OCI-LY3 (cell line): Measurements from ENCODE around the gene LZTFL1.

Source experiments
- H2AFZ ChIP-seq: fragments of 200-600, 300-600 bp; shearing (Covaris generic); 2 replicates; pipeline ENCODE4 v1.6.0; 2014; ENCODE audit warnings: antibody characterized with exemption, low read depth, low read length
- H3K27ac ChIP-seq: fragments of 200-600, 300-600 bp; sonication (generic); 2 replicates; pipeline ENCODE4 v1.5.1; 2014; ENCODE audit warnings: mild to moderate bottlenecking, low read length, moderate library complexity, mixed read lengths
- H3K27me3 ChIP-seq: fragments of 200-600, 300-600 bp; sonication (generic); 2 replicates; pipeline ENCODE4 v1.6.1; 2014; ENCODE audit warnings: low read depth, low read length, mixed read lengths
- H3K36me3 ChIP-seq: fragments of 200-600, 300-600 bp; sonication (generic); replicated peaks from 2 replicates; pipeline ENCODE3; 2014; ENCODE audit warnings: low read depth, low read length, mixed read lengths
- H3K4me1 ChIP-seq: fragments of 300-600, 200-600 bp; sonication (generic); 2 replicates; pipeline ENCODE4 v1.6.1; 2014; ENCODE audit warnings: low read length, mixed read lengths
- H3K4me2 ChIP-seq: fragments of 200-600, 300-600 bp; sonication (generic); 2 replicates; pipeline ENCODE4 v1.6.1; 2014; ENCODE audit warnings: low read length, mixed read lengths
- H3K4me3 ChIP-seq: fragments of 300-600, 200-600 bp; sonication (generic); 2 replicates; pipeline ENCODE4 v1.5.1; 2014; ENCODE audit warnings: antibody characterized with exemption, mild to moderate bottlenecking, low read length, moderate library complexity
- H3K79me2 ChIP-seq: fragments of 300-600, 200-600 bp; shearing (Covaris generic); 2 replicates; pipeline ENCODE4 v1.6.1; 2014; ENCODE audit warnings: mild to moderate bottlenecking, low read length, mixed read lengths
- H3K9ac ChIP-seq: fragments of 300-600, 200-600 bp; shearing (Covaris generic); 2 replicates; pipeline ENCODE4 v1.6.0; 2014; ENCODE audit warnings: mild to moderate bottlenecking, low read length, moderate library complexity
- H3K9me3 ChIP-seq: fragments of 200-600, 300-600 bp; shearing (Covaris generic); 2 replicates; pipeline ENCODE4 v1.6.1; 2014; ENCODE audit warnings: low read length, mixed read lengths; ENCODE audit not compliant: insufficient read depth
- H4K20me1 ChIP-seq: fragments of 200-600, 300-600 bp; sonication (generic); 2 replicates; pipeline ENCODE4 v1.6.1; 2016; ENCODE audit warnings: low read length, mixed read lengths; ENCODE audit not compliant: insufficient read depth
- EZH2phosphoT487 ChIP-seq: fragments of 200-600 bp; shearing (Covaris generic); IDR thresholded peaks from 2 replicates; pipeline ENCODE4 v1.6.1; 2018; ENCODE audit warnings: antibody characterized with exemption, mixed run types, low read depth
- TF ChIP-seq, protein P1 (sequence below): fragments of 200-600, 300-600 bp; sonication (generic); IDR thresholded peaks from 2 replicates; pipeline ENCODE4 v1.5.1; 2014; ENCODE audit warnings: antibody characterized with exemption, low read length, low read depth

LZTFL1 gene

DNA sequence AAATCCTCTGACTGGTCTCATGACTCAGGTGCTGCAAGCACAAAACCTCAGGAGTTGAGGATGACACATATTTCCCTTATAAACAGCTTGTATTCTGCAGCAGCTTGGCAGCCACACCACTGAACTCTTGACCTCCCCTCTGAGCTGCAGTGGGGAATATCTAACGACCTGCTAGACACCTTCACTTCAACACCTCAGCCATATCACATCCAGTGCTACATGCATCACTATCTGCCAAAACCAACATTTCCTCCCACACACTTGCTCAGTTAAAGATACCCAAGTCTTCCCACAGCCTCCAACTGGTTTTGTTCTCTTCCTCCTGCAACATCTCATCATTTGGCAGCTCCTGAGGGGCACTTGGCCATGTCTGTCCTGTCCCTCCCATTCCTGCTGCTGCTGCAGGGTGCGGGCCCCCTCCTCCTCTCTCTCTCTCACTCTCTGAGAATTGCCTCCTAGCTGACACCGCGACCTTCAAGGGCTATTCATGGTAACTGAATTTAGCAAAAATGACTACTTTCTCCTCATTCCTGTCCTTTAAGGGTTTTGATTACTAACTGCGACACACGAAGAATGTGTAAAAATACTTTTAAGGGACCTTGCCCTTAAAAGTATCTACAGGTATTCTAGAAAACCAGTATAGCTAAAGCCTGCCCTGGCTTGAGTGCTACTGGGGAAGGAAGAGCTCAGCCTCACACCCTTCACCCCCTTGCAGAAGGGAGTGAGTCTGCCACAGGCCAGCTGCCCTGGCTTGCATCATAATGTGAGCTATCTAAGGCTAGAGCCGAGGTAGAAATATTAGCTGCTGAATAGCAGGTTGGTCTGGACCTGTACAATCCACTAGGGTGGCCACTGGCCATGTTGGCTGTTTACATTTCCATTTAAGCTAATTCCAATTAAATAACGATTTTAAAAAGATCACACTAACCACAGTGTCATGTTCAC, 39.4 kb upstream of the LZTFL1 start:
- Histone ChIP-seq H3K4me1 (peaks cover 8% of the 10 kb centered on the region), H3K4me2 (no peak overlapping the region), H3K79me2 (no peaks in the 10 kb centered on the region), H4K20me1 (peaks cover 13% of the 10 kb centered on the region; the same call in 1 of the 2 replicates), H2AFZ (no peak overlapping the region), H3K9ac (no peak overlapping the region), H3K27ac (no peak overlapping the region), H3K27me3 (peaks cover 82% of the 10 kb centered on the region), H3K4me3 (no peak overlapping the region), H3K36me3 (no peaks in the 10 kb centered on the region), H3K9me3 (no peaks in the 10 kb centered on the region)
- TF ChIP-seq, protein P1, sequence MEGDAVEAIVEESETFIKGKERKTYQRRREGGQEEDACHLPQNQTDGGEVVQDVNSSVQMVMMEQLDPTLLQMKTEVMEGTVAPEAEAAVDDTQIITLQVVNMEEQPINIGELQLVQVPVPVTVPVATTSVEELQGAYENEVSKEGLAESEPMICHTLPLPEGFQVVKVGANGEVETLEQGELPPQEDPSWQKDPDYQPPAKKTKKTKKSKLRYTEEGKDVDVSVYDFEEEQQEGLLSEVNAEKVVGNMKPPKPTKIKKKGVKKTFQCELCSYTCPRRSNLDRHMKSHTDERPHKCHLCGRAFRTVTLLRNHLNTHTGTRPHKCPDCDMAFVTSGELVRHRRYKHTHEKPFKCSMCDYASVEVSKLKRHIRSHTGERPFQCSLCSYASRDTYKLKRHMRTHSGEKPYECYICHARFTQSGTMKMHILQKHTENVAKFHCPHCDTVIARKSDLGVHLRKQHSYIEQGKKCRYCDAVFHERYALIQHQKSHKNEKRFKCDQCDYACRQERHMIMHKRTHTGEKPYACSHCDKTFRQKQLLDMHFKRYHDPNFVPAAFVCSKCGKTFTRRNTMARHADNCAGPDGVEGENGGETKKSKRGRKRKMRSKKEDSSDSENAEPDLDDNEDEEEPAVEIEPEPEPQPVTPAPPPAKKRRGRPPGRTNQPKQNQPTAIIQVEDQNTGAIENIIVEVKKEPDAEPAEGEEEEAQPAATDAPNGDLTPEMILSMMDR = no peak
- 0 out of 2 replicates have a peak, but pooled peaks have one; percentile 12 for TF ChIP-seq EZH2phosphoT487

DNA sequence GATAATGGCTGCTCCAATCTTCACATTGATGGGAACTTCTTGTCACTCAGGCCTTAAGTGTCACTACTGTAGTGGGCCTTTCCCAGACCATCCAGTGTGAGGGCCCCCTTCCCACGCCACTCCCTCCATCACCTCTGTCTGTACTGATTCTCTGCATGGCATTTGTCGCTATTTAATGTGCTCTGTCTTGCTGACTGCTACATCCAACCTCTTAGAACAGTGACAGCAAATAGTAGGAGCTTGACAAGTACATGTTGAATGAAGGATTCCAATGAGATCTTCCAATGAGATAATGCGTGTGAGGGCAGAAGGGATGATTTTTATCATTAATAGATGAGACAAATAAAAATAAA, 38.8 kb upstream of the LZTFL1 start:
- Histone ChIP-seq H3K79me2 (no peaks in the 10 kb centered on the region), H3K9me3 (no peaks in the 10 kb centered on the region), H3K4me1 (peaks cover 8% of the 10 kb centered on the region), H3K4me2 (no peak overlapping the region), H2AFZ (no peak overlapping the region), H3K27ac (no peak overlapping the region), H3K36me3 (no peaks in the 10 kb centered on the region), H3K27me3 (peaks cover 82% of the 10 kb centered on the region), H4K20me1 (peaks cover 13% of the 10 kb centered on the region; the same call in 1 of the 2 replicates), H3K9ac (no peak overlapping the region), H3K4me3 (no peak overlapping the region)
- TF ChIP-seq, protein P1 = no peak
- no peak for TF ChIP-seq EZH2phosphoT487

DNA sequence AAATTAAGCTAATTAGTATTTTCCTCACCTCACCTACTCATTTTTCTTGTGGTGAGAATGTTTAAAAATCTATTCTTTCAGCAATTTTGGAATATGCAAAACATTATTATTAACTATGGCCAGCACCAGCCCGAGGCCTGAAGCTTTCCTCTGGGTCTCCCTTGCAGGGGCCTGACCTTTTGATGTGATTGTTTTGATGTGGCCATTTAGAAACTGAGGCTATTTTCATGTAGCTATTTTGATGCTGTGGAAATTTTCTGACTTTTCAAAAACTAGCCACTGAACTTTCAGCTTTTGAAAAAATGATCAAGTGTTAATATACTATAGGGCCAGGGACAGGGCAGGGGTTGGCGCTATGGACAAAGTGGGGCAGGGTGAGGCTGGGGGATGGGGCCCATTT, 36.2 kb upstream of the LZTFL1 start:
- no peak overlapping the region for H3K4me2 ChIP-seq

More for the DNA sequence above, 36.2 kb upstream of the LZTFL1 start:
- peaks cover under 1% of the 10 kb centered on the region; the same call in 1 of the 2 replicates for H3K4me1 ChIP-seq
- no peaks in the 10 kb centered on the region for H3K36me3 ChIP-seq
- peaks cover 80% of the 10 kb centered on the region for H3K27me3 ChIP-seq
- H3K79me2 ChIP-seq = no peaks in the 10 kb centered on the region
- no peak overlapping the region for H3K9ac ChIP-seq
- no peaks in the 10 kb centered on the region for H3K9me3 ChIP-seq
- H3K4me3 ChIP-seq = no peak overlapping the region
- H2AFZ ChIP-seq = no peak overlapping the region
- TF ChIP-seq, protein P1 = no peak
- TF ChIP-seq EZH2phosphoT487 = no peak
- H3K27ac ChIP-seq = no peak overlapping the region
- peaks cover 4% of the 10 kb centered on the region; the same call in 1 of the 2 replicates for H4K20me1 ChIP-seq
